Heart right ventricle (tissue), 16 donors: ENCODE results near the gene ELFN2. TPM values are rescaled to one million over a fixed set of nuclear protein-coding genes. Genes with fewer than 3 reads are reported as not detected.

Experiments
- ATAC-seq, 8 donors: fragments of 200-7000 bp; cut with Tn5 transposase; one replicate each; pipeline ENCODE4 v1.9.1; 2020; ENCODE audit warnings: mild to moderate bottlenecking in 8 of 8, moderate library complexity in 8 of 8, moderate number of reproducible peaks in 1 of 8
- DNase-seq, 2 donors: peaks; one replicate each; pipeline ENCODE4 v3.0.0-alpha.2; 2020
- H3K27ac ChIP-seq, 10 donors: fragments of 200-600 bp; sonication (generic) in 2 of 10; one replicate each; pipeline versions ENCODE4 v1.5.0 to v1.8.0; 2020 to 2022; ENCODE audit warnings: mild to moderate bottlenecking in 3 of 10
- H3K27me3 ChIP-seq, 7 donors: fragments of 200-600 bp; one replicate each; pipeline ENCODE4 v1.8.0; 2021 to 2022; ENCODE audit warnings: mild to moderate bottlenecking in 2 of 7
- H3K36me3 ChIP-seq, 9 donors: fragments of 200-600 bp; sonication (generic) in 1 of 9; one replicate each; pipeline versions ENCODE4 v1.5.0 to v1.8.0; 2020 to 2022; ENCODE audit warnings: mild to moderate bottlenecking in 2 of 9
- H3K4me1 ChIP-seq, 9 donors: fragments of 200-600 bp; sonication (generic) in 1 of 9; one replicate each; pipeline versions ENCODE4 v1.5.0 to v1.8.0; 2020 to 2022; ENCODE audit warnings: mild to moderate bottlenecking in 4 of 9
- H3K4me3 ChIP-seq, 10 donors: fragments of 200-600 bp; sonication (generic) in 2 of 10; one replicate each; pipeline versions ENCODE4 v1.5.0 to v1.8.0; 2020 to 2022; ENCODE audit warnings: mild to moderate bottlenecking in 7 of 10, moderate library complexity in 2 of 10
- H3K9me3 ChIP-seq, 11 donors: fragments of 200-600 bp in 10 of 11; sonication (generic) in 2 of 11; one replicate each; pipeline versions ENCODE4 v1.5.0 to v1.8.0; 2013 to 2022; ENCODE audit warnings: mild to moderate bottlenecking in 2 of 11, control low read depth in 1 of 11, moderate library complexity in 1 of 11
- WGBS, 2 donors: extraction: QIAGEN DNeasy Blood & Tissue Kit; methylation state at CpG; one replicate each; pipeline ENCODE4 v1.1.7; 2013; ENCODE audit warnings: inconsistent platforms in 1 of 2; 5-methylcytosine and 5-hydroxymethylcytosine counted together
- intact Hi-C, 10 donors: fragments of 100-400 bp; cut with DNase I; formaldehyde crosslinking; loops; one replicate each; pipeline versions ENCODE4 v1.11.1 to v1.14.2; 2022
- polyA plus RNA-seq, 2 donors: library from polyadenylated mRNA; stranded (reverse); fragments of 200-250 nt; gene quantifications; one replicate each; pipeline ENCODE4 v1.2.3, GENCODE V29; 2013
- total RNA-seq, 10 donors: library from RNA; stranded (reverse); fragmentation: NEBNext Ultra II Directional in 3 of 10; extraction: Animal tissue kit (Norgen Biotek cat#: 25700) in 3 of 10; gene quantifications; one replicate each; pipeline versions ENCODE4 v1.2.1 to v1.2.4, GENCODE V29; 2021 to 2023
- TF ChIP-seq, protein P1 (sequence below), 9 donors: fragments of 200-600 bp; sonication (generic) in 2 of 9; IDR thresholded peaks; one replicate each; pipeline versions ENCODE4 v1.5.0 to v1.8.0; 2021 to 2022; ENCODE audit warnings: antibody characterized with exemption in 9 of 9, mild to moderate bottlenecking in 5 of 9, moderate library complexity in 1 of 9
- donor health status: Arrhythmogenic right ventricular cardiomyopathy.
- donor health status: ischemic (EF 13 %, LVEDD 7.1; RV severe dilation, severe dysfunction).
- donor health status: healthy with polysubstance abuse.
- donor health status: DM: no; HTN: yes; CAD: no.
- donor health status: DM: no; HTN: no; CAD: no.
- donor health status: ischemic (EF 25% LVEDD 6.9; RV normal size, moderate dysfunction).
- donor health status: ischemic (EF 25% LVEDD 5.7; RV mildly dilated, moderate dysfunction).
- donor health status: healthy.
- donor health status: DM: yes; HTN: yes; CAD: no.
- donor health status: Ischemic cardiomyopathy.
- donor health status: ischemic (EF 35%, LVEDD 5.7; RV mildly dilated, moderate dysfunction).
- donor health status: nonischemic (EF 11% LVEDD 7.7; RV severe dilation, severe dysfunction).
- donor health status: DM: yes; HTN: yes; CAD: no.
- donor health status: PGD.
- donor health status: ischemic (EF 29% LVEDD 5.4; RV normal size, mild dysfunction).
- donor health status: nonischemic (EF 23%, LVEDD 6.1; RV moderate dilation, normal function).

Gene ELFN2
- total and polyA plus RNA-seq, 12 donors: under 0.01 to 0.21 (median 0.05) TPM; not detected in 4

DNA sequence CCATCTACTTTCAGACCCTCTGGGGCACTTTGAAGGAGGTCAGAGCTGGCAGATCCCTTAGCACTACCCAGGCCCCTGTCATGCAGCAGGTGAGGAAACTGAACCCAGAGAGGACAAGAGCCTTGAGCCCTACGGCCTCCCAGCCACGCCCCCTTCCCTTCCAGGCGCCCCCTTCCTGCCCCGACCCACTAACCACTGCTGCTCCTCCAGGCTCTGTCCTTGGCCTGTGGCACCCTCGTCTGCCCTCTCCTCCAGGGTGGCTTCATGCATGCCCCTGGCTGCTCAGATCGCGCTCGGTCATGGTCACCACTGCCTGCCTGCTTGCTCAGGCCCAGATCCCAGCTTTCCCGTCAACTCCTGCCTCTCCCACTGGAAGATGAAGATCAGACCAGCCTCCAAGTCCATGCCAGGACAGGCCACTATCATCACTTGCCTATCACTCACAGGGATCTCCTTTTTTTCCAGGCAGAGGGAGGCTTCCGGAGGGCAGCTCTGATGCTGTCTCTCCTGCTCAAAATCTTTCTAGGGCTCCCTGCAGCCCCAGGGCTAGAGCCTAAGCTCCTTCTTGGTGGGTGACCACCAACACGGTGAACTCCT is 30.7 kb downstream of the ELFN2 start:
- Histone ChIP-seq H3K4me1 (peaks cover 0 to 9% (median 0%) of the 10 kb centered on the region in 9 donors), H3K4me3 (no peak overlapping the region), H3K9me3 (no peaks in the 10 kb centered on the region), H3K36me3 (no peaks in the 10 kb centered on the region), H3K27me3 (peaks cover 0 to 53% (median 28%) of the 10 kb centered on the region in 7 donors), H3K27ac (no peak overlapping the region)
- TF ChIP-seq, protein P1, sequence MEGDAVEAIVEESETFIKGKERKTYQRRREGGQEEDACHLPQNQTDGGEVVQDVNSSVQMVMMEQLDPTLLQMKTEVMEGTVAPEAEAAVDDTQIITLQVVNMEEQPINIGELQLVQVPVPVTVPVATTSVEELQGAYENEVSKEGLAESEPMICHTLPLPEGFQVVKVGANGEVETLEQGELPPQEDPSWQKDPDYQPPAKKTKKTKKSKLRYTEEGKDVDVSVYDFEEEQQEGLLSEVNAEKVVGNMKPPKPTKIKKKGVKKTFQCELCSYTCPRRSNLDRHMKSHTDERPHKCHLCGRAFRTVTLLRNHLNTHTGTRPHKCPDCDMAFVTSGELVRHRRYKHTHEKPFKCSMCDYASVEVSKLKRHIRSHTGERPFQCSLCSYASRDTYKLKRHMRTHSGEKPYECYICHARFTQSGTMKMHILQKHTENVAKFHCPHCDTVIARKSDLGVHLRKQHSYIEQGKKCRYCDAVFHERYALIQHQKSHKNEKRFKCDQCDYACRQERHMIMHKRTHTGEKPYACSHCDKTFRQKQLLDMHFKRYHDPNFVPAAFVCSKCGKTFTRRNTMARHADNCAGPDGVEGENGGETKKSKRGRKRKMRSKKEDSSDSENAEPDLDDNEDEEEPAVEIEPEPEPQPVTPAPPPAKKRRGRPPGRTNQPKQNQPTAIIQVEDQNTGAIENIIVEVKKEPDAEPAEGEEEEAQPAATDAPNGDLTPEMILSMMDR (IDR thresholded peaks at IDR 0.05): no peak
- 71 to 76% methylated on average over 11 of the region's 11 CpGs for WGBS, 2 donors
- DNase-seq (no peak), ATAC-seq (no peak)
- intact Hi-C loops: no loop called here

DNA sequence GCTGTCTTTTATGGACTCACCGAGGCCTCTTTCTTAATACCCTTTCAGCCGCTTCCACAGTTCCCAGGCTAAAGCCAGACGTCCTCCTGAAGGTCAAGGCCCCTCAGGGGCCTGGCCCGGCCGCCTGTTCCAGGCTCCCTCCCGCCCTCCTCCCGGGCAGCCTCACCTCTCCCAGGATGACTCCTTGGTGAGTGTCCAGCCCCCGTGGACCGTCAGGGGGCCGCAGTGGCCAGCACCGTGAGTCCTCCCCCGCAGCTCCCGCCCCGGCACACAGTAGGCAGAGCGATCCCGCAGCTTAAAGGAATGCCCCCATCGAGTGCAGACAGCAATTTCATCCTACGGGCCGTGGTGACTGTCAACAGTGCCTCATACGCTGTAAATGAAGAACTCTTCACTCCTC is 32.9 kb downstream of the ELFN2 start:
- Histone ChIP-seq H3K27me3 (peaks cover 0 to 43% (median 34%) of the 10 kb centered on the region in 7 donors), H3K4me1 (no peaks in the 10 kb centered on the region), H3K4me3 (no peak overlapping the region), H3K36me3 (no peaks in the 10 kb centered on the region), H3K9me3 (no peaks in the 10 kb centered on the region), H3K27ac (no peak overlapping the region)
- TF ChIP-seq, protein P1 (IDR thresholded peaks at IDR 0.05): no peak
- 53 to 56% methylated on average over 20 of the region's 20 CpGs for WGBS, 2 donors
- no peak for ATAC-seq
- intact Hi-C loops: no loop called here
- DNase-seq: no peak

DNA sequence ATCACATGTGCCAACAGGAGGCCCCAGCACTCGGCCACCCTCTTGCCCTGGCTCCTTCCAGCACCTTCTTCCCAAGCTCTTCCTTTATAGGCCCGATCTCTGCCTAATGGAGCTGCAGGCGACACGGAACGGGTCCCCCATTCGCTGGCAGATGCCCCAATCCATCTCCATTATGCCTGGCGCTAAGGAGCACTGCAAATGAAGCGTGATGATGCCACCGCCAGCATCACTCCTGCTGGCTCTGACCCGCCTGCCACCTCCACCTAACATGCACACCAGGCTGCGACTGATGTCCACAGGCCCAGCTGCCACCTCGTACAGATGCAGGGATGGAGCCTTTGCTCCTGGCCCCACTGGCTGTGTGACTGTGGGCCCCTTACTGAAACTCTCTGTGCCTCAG is 33.5 kb downstream of the ELFN2 start:
- DNase-seq (no peak), ATAC-seq (no peak)
- peaks cover 0 to 46% (median 40%) of the 10 kb centered on the region in 7 donors for H3K27me3 ChIP-seq
- no peak overlapping the region for H3K27ac ChIP-seq
- H3K9me3 ChIP-seq: no peaks in the 10 kb centered on the region
- TF ChIP-seq, protein P1 (IDR thresholded peaks at IDR 0.05): no peak
- no peaks in the 10 kb centered on the region for H3K4me1 ChIP-seq
- no peak overlapping the region for H3K4me3 ChIP-seq
- 94 to 98% methylated on average over 12 of the region's 12 CpGs for WGBS, 2 donors
- H3K36me3 ChIP-seq: no peaks in the 10 kb centered on the region
- intact Hi-C loops: no loop called here

DNA sequence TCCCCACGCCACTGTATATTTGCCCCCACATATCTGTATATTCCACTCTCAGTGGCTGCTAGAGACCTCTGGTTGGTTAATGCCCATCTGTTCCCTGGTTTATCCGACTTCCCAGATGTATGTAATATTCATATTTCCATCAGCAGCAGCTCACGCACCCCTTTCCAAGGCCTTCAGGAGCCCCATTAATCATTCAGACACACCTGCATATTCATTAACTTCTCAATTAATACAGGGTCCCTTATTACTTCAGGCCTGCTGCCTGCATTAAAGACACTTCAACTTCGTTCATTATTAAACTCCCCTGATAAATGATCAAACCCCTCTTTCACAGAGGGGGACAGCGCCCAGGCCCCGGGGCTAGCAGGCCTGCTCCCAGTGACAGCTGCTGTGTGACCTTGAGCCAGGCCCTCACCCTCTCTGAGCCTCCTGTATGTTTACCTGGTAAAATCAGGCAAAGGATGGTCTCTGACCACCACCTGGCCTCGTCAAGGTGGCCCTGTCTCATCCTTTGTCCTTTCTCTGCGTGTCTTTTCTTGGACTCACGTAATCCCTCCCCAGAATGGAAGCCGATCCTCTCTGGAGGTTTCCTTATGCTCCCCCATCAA is 34.5 kb downstream of the ELFN2 start:
- H3K9me3 ChIP-seq: no peaks in the 10 kb centered on the region
- no peak for ATAC-seq
- no peak overlapping the region for H3K27ac ChIP-seq
- DNase-seq: no peak
- H3K36me3 ChIP-seq: no peaks in the 10 kb centered on the region
- intact Hi-C loops: no loop called here
- H3K4me1 ChIP-seq: no peaks in the 10 kb centered on the region
- 90 to 93% methylated on average over 10 of the region's 10 CpGs for WGBS, 2 donors
- peaks cover 0 to 55% (median 47%) of the 10 kb centered on the region in 7 donors for H3K27me3 ChIP-seq
- H3K4me3 ChIP-seq: no peak overlapping the region
- TF ChIP-seq, protein P1 (IDR thresholded peaks at IDR 0.05): no peak
